Mesendoderm (in vitro differentiated cells): ENCODE data around the gene CCDC188.

Experiments
- DNase-seq: peaks from one replicate; pipeline ENCODE4 v3.0.0; 2013
- H2AK5ac ChIP-seq: 2 replicates; pipeline ENCODE4 v1.6.1; 2013; ENCODE audit warnings: low read length, inconsistent platforms
- H2BK120ac ChIP-seq: 2 replicates; pipeline ENCODE4 v1.6.1; 2013; ENCODE audit warnings: low read depth, mild to moderate bottlenecking, low read length, moderate library complexity, mixed read lengths
- H2BK15ac ChIP-seq: replicated peaks from 2 replicates; pipeline ENCODE4 v1.6.1; 2013; ENCODE audit warnings: low read depth, mild to moderate bottlenecking, moderate library complexity
- H2BK5ac ChIP-seq: 2 replicates; pipeline ENCODE4 v1.6.1; 2013; ENCODE audit warnings: low read length, inconsistent platforms
- H3K18ac ChIP-seq: 2 replicates; pipeline ENCODE4 v1.6.1; 2013; ENCODE audit warnings: mild to moderate bottlenecking, low read length, mixed read lengths
- H3K23ac ChIP-seq: one replicate; pipeline ENCODE4 v1.6.1; 2013; ENCODE audit warnings: low read length
- H3K27ac ChIP-seq: 2 replicates; pipeline ENCODE4 v1.5.1; 2013; ENCODE audit warnings: low read depth, mild to moderate bottlenecking, inconsistent platforms, low read length, moderate library complexity
- H3K27me3 ChIP-seq: 2 replicates; pipeline ENCODE4 v1.6.1; 2013; ENCODE audit warnings: low read length, control low read depth, mild to moderate bottlenecking, inconsistent platforms; ENCODE audit not compliant: insufficient read depth, poor library complexity
- H3K36me3 ChIP-seq: 2 replicates; pipeline ENCODE4 v1.6.1; 2013; ENCODE audit warnings: low read length, inconsistent platforms; ENCODE audit not compliant: control insufficient read depth, insufficient read depth
- H3K4ac ChIP-seq: one replicate; pipeline ENCODE4 v1.6.1; 2013; ENCODE audit warnings: low read depth, mild to moderate bottlenecking, low read length, moderate library complexity
- H3K4me1 ChIP-seq: 2 replicates; pipeline ENCODE4 v1.6.1; 2013; ENCODE audit warnings: low read depth, low read length, inconsistent platforms; ENCODE audit not compliant: control insufficient read depth
- H3K4me2 ChIP-seq: 2 replicates; pipeline ENCODE4 v1.6.1; 2013; ENCODE audit warnings: low read length
- H3K4me3 ChIP-seq: 2 replicates; pipeline ENCODE4 v1.5.1; 2013; ENCODE audit warnings: mild to moderate bottlenecking, low read length
- H3K56ac ChIP-seq: one replicate; pipeline ENCODE4 v1.6.1; 2013; ENCODE audit warnings: low read length
- H3K79me1 ChIP-seq: 2 replicates; pipeline ENCODE4 v1.6.1; 2013; ENCODE audit warnings: low read length, inconsistent platforms
- H3K79me2 ChIP-seq: 2 replicates; pipeline ENCODE4 v1.6.1; 2013; ENCODE audit warnings: mild to moderate bottlenecking, low read length; ENCODE audit not compliant: control insufficient read depth, insufficient read depth
- H3K9ac ChIP-seq: 2 replicates; pipeline ENCODE4 v1.6.1; 2013; ENCODE audit warnings: low read length, inconsistent platforms
- H4K5ac ChIP-seq: one replicate; pipeline ENCODE4 v1.6.1; 2013; ENCODE audit warnings: low read length
- H4K8ac ChIP-seq: one replicate; pipeline ENCODE4 v1.6.1; 2013; ENCODE audit warnings: low read depth, mild to moderate bottlenecking, control low read depth, low read length, moderate library complexity
- WGBS: extraction: QIAGEN DNeasy Blood & Tissue Kit; methylation state at CpG from one replicate; pipeline ENCODE4 v1.1.7; 2013; ENCODE audit warnings: low lambda C conversion rate, missing lambda C conversion rate; ENCODE audit not compliant: insufficient coverage; ENCODE audit errors: extremely low coverage; 5-methylcytosine and 5-hydroxymethylcytosine counted together

CCDC188 gene

GRCh38 chr22:20109411-20110358, 41.2 kb downstream of the CCDC188 start:
- H2BK15ac ChIP-seq: no peak overlapping the region
- peaks cover 39% of the 10 kb centered on the region for H3K36me3 ChIP-seq
- no peak overlapping the region for H3K4me3 ChIP-seq
- H3K18ac ChIP-seq: no peak overlapping the region
- no CpG with 5 or more reads among the region's 23 CpGs for WGBS
- no peak overlapping the region for H3K4me2 ChIP-seq
- H4K8ac ChIP-seq: no peak overlapping the region
- H3K27ac ChIP-seq: no peak overlapping the region
- H3K27me3 ChIP-seq: no peaks in the 10 kb centered on the region
- no peak overlapping the region for H3K23ac ChIP-seq
- H3K4me1 ChIP-seq: no peaks in the 10 kb centered on the region
- H3K56ac ChIP-seq: no peak overlapping the region
- H3K4ac ChIP-seq: no peak overlapping the region
- H2BK5ac ChIP-seq: no peak overlapping the region
- H2AK5ac ChIP-seq: no peak overlapping the region
- no peak overlapping the region for H4K5ac ChIP-seq
- peaks cover 2% of the 10 kb centered on the region for H3K79me2 ChIP-seq
- DNase-seq: no peak
- no peak overlapping the region for H2BK120ac ChIP-seq
- no peak overlapping the region for H3K9ac ChIP-seq
- H3K79me1 ChIP-seq: peaks cover 9% of the 10 kb centered on the region

GRCh38 chr22:20108757-20109230, 42.1 kb downstream of the CCDC188 start:
- H2AK5ac ChIP-seq: no peak overlapping the region
- H3K23ac ChIP-seq: no peak overlapping the region
- no peak overlapping the region for H3K9ac ChIP-seq
- no peak overlapping the region for H2BK5ac ChIP-seq
- no peak overlapping the region for H4K5ac ChIP-seq
- no peak overlapping the region for H3K18ac ChIP-seq
- peaks cover 35% of the 10 kb centered on the region for H3K36me3 ChIP-seq
- H3K79me1 ChIP-seq: peaks cover 10% of the 10 kb centered on the region
- H3K27me3 ChIP-seq: no peaks in the 10 kb centered on the region
- H3K4me1 ChIP-seq: no peaks in the 10 kb centered on the region
- peaks cover 2% of the 10 kb centered on the region for H3K79me2 ChIP-seq
- no peak overlapping the region for H3K56ac ChIP-seq
- no peak for DNase-seq
- H4K8ac ChIP-seq: no peak overlapping the region
- no peak overlapping the region for H3K4me3 ChIP-seq
- no peak overlapping the region for H2BK120ac ChIP-seq
- no peak overlapping the region for H3K4me2 ChIP-seq
- no peak overlapping the region for H2BK15ac ChIP-seq
- WGBS: no CpG with 5 or more reads among the region's 12 CpGs
- no peak overlapping the region for H3K27ac ChIP-seq
- H3K4ac ChIP-seq: no peak overlapping the region

GRCh38 chr22:20107951-20108756, 42.7 kb downstream of the CCDC188 start:
- Histone ChIP-seq H4K8ac (no peak overlapping the region), H3K79me1 (peaks cover 12% of the 10 kb centered on the region), H3K23ac (no peak overlapping the region), H2AK5ac (no peak overlapping the region), H3K27me3 (no peaks in the 10 kb centered on the region), H3K79me2 (peaks cover 2% of the 10 kb centered on the region), H3K4me3 (no peak overlapping the region), H3K27ac (no peak overlapping the region), H3K4me2 (no peak overlapping the region), H2BK120ac (no peak overlapping the region), H3K56ac (no peak overlapping the region), H3K18ac (no peak overlapping the region), H3K36me3 (peaks cover 36% of the 10 kb centered on the region), H2BK15ac (no peak overlapping the region), H3K4me1 (no peaks in the 10 kb centered on the region), H2BK5ac (no peak overlapping the region), H3K9ac (no peak overlapping the region), H3K4ac (no peak overlapping the region), H4K5ac (no peak overlapping the region)
- no peak for DNase-seq
- no CpG with 5 or more reads among the region's 13 CpGs for WGBS

- H2BK5ac ChIP-seq: no peak overlapping the region
- peaks cover 12% of the 10 kb centered on the region for H3K79me1 ChIP-seq
- no peak for DNase-seq
- no peak overlapping the region for H3K4ac ChIP-seq
- H3K56ac ChIP-seq: no peak overlapping the region
- H3K4me1 ChIP-seq: no peaks in the 10 kb centered on the region
- no peak overlapping the region for H2BK120ac ChIP-seq
- no CpG with 5 or more reads among the region's 7 CpGs for WGBS
- no peak overlapping the region for H3K4me2 ChIP-seq
- H4K8ac ChIP-seq: no peak overlapping the region
- H3K36me3 ChIP-seq: peaks cover 34% of the 10 kb centered on the region
- no peak overlapping the region for H2BK15ac ChIP-seq
- H4K5ac ChIP-seq: no peak overlapping the region
- H3K23ac ChIP-seq: no peak overlapping the region
- no peak overlapping the region for H3K9ac ChIP-seq
- peaks cover 3% of the 10 kb centered on the region for H3K79me2 ChIP-seq
- H3K18ac ChIP-seq: no peak overlapping the region
- H3K4me3 ChIP-seq: no peak overlapping the region
- no peak overlapping the region for H2AK5ac ChIP-seq
- no peak overlapping the region for H3K27ac ChIP-seq
- H3K27me3 ChIP-seq: no peaks in the 10 kb centered on the region
These were observed 43.4 kb downstream of the CCDC188 start for GRCh38 chr22:20107471-20107901.

- H3K4me3 ChIP-seq: no peak overlapping the region
- H3K36me3 ChIP-seq: peaks cover 34% of the 10 kb centered on the region
- WGBS: no CpG with 5 or more reads among the region's 10 CpGs
- no peaks in the 10 kb centered on the region for H3K4me1 ChIP-seq
- H3K79me1 ChIP-seq: peaks cover 15% of the 10 kb centered on the region
- H2AK5ac ChIP-seq: no peak overlapping the region
- no peak overlapping the region for H2BK15ac ChIP-seq
- no peak overlapping the region for H3K23ac ChIP-seq
- DNase-seq: no peak
- no peak overlapping the region for H4K8ac ChIP-seq
- H3K9ac ChIP-seq: no peak overlapping the region
- H4K5ac ChIP-seq: no peak overlapping the region
- no peak overlapping the region for H3K27ac ChIP-seq
- no peaks in the 10 kb centered on the region for H3K27me3 ChIP-seq
- H3K18ac ChIP-seq: no peak overlapping the region
- no peak overlapping the region for H2BK120ac ChIP-seq
- H3K79me2 ChIP-seq: peaks cover 7% of the 10 kb centered on the region
- no peak overlapping the region for H3K4ac ChIP-seq
- no peak overlapping the region for H3K56ac ChIP-seq
- no peak overlapping the region for H3K4me2 ChIP-seq
- H2BK5ac ChIP-seq: no peak overlapping the region
These were observed 44.0 kb downstream of the CCDC188 start for GRCh38 chr22:20106849-20107237.
